H9 (cell line): Measurements from ENCODE around the gene ATP5PB. TPM values are rescaled to one million over a fixed set of nuclear protein-coding genes. Genes with fewer than 3 reads are reported as not detected.

Experiments
- DNase-seq: peaks from one replicate; pipeline ENCODE4 v3.0.0-alpha.2; 2017
- H2AFZ ChIP-seq: one replicate; pipeline ENCODE4 v1.6.1; 2013; ENCODE audit warnings: mild to moderate bottlenecking, low read length, control low read depth, moderate library complexity
- H2AK5ac ChIP-seq: 2 replicates; pipeline ENCODE4 v1.6.1; 2013; ENCODE audit warnings: low read length, control low read depth, mixed read lengths; ENCODE audit not compliant: insufficient read length
- H2BK120ac ChIP-seq: one replicate; pipeline ENCODE4 v1.6.1; 2013; ENCODE audit warnings: low read depth, mild to moderate bottlenecking, low read length, control low read depth, inconsistent platforms; ENCODE audit not compliant: poor library complexity, severe bottlenecking
- H2BK12ac ChIP-seq: 2 replicates; pipeline ENCODE4 v1.6.1; 2013; ENCODE audit warnings: low read length, control low read depth, mixed read lengths, low read depth; ENCODE audit not compliant: insufficient read length
- H2BK15ac ChIP-seq: 2 replicates; pipeline ENCODE4 v1.6.1; 2013; ENCODE audit warnings: low read depth, low read length, control low read depth
- H2BK20ac ChIP-seq: one replicate; pipeline ENCODE4 v1.6.1; 2013; ENCODE audit warnings: low read depth, mild to moderate bottlenecking, low read length, control low read depth, inconsistent platforms; ENCODE audit not compliant: poor library complexity, severe bottlenecking
- H2BK5ac ChIP-seq: 2 replicates; pipeline ENCODE4 v1.6.1; 2013; ENCODE audit warnings: low read length, control low read depth, mixed read lengths; ENCODE audit not compliant: insufficient read length
- H3K14ac ChIP-seq: 2 replicates; pipeline ENCODE4 v1.6.1; 2013; ENCODE audit warnings: low read length, control low read depth; ENCODE audit not compliant: insufficient read depth
- H3K18ac ChIP-seq: 2 replicates; pipeline ENCODE4 v1.6.1; 2013; ENCODE audit warnings: low read depth, mild to moderate bottlenecking, mixed read lengths, low read length, control low read depth; ENCODE audit not compliant: insufficient read length
- H3K23ac ChIP-seq: 2 replicates; pipeline ENCODE4 v1.6.1; 2013; ENCODE audit warnings: low read length, control low read depth, mixed read lengths, low read depth; ENCODE audit not compliant: insufficient read length
- H3K23me2 ChIP-seq: 2 replicates; pipeline ENCODE4 v1.6.1; 2013; ENCODE audit warnings: low read depth, mild to moderate bottlenecking, mixed read lengths, low read length, control low read depth; ENCODE audit not compliant: insufficient read length, poor library complexity, severe bottlenecking
- H3K27ac ChIP-seq: 2 replicates; pipeline ENCODE4 v1.5.1; 2013; ENCODE audit warnings: low read length, control low read depth, mixed read lengths, low read depth; ENCODE audit not compliant: insufficient read length
- H3K27me3 ChIP-seq: 2 replicates; pipeline ENCODE4 v1.6.1; 2013; ENCODE audit warnings: low read length, control low read depth, inconsistent platforms; ENCODE audit not compliant: insufficient read depth
- H3K4ac ChIP-seq: 2 replicates; pipeline ENCODE4 v1.6.1; 2013; ENCODE audit warnings: low read depth, mild to moderate bottlenecking, control low read depth, inconsistent platforms, low read length, moderate library complexity
- H3K4me1 ChIP-seq: 2 replicates; pipeline ENCODE4 v1.6.1; 2013; ENCODE audit warnings: low read length, control low read depth, inconsistent platforms; ENCODE audit not compliant: insufficient read depth
- H3K4me2 ChIP-seq: 2 replicates; pipeline ENCODE4 v1.6.1; 2013; ENCODE audit warnings: low read length, control low read depth, mixed read lengths; ENCODE audit not compliant: insufficient read length, insufficient read depth
- H3K56ac ChIP-seq: 2 replicates; pipeline ENCODE4 v1.6.1; 2013; ENCODE audit warnings: low read depth, mild to moderate bottlenecking, mixed read lengths, low read length, control low read depth; ENCODE audit not compliant: insufficient read length
- H3K79me1 ChIP-seq: 2 replicates; pipeline ENCODE4 v1.6.1; 2013; ENCODE audit warnings: low read depth, mild to moderate bottlenecking, moderate library complexity, low read length, control low read depth, inconsistent platforms; ENCODE audit not compliant: insufficient read depth, poor library complexity, severe bottlenecking
- H3K79me2 ChIP-seq: 2 replicates; pipeline ENCODE4 v1.6.1; 2013; ENCODE audit warnings: low read length, control low read depth, inconsistent platforms; ENCODE audit not compliant: insufficient read depth
- H3K9ac ChIP-seq: 2 replicates; pipeline ENCODE4 v1.6.1; 2013; ENCODE audit warnings: low read length, control low read depth, mixed read lengths; ENCODE audit not compliant: insufficient read length; ENCODE audit errors: extremely low read depth
- H3K9me3 ChIP-seq: one replicate; pipeline ENCODE4 v1.6.1; 2013; ENCODE audit warnings: low read depth, low read length, inconsistent platforms; ENCODE audit not compliant: control insufficient read depth
- H3T11ph ChIP-seq: one replicate; pipeline ENCODE4 v1.6.1; 2013; ENCODE audit warnings: mild to moderate bottlenecking, low read length, control low read depth, inconsistent platforms
- H4K20me1 ChIP-seq: one replicate; pipeline ENCODE4 v1.6.1; 2013; ENCODE audit not compliant: control insufficient read depth, insufficient read length, insufficient read depth
- H4K5ac ChIP-seq: 2 replicates; pipeline ENCODE4 v1.6.1; 2013; ENCODE audit warnings: low read depth, mild to moderate bottlenecking, mixed read lengths, low read length, control low read depth; ENCODE audit not compliant: insufficient read length
- H4K8ac ChIP-seq: replicated peaks from 2 replicates; pipeline ENCODE4 v1.6.1; 2013; ENCODE audit warnings: low read length, control low read depth, mixed read lengths, low read depth; ENCODE audit not compliant: insufficient read length
- H4K91ac ChIP-seq: 2 replicates; pipeline ENCODE4 v1.6.1; 2013; ENCODE audit warnings: low read depth, mild to moderate bottlenecking, moderate library complexity, mixed read lengths, low read length, control low read depth; ENCODE audit not compliant: insufficient read length
- H3K27ac Mint-ChIP-seq, 3 experiments: 2 replicates in 2 of 3; 3 replicates in 1 of 3; pipeline ENCODE4 v1.8.0; 2020 to 2021; ENCODE audit warnings: mixed read lengths in 3 of 3, mild to moderate bottlenecking in 1 of 3, moderate library complexity in 1 of 3
- H3K27me3 Mint-ChIP-seq: 2 replicates; pipeline ENCODE4 v1.8.0; 2021; ENCODE audit warnings: low read depth, mild to moderate bottlenecking, moderate library complexity, mixed read lengths
- H3K36me3 Mint-ChIP-seq, 3 experiments: 2 replicates in 2 of 3; 3 replicates in 1 of 3; pipeline ENCODE4 v1.8.0; 2020 to 2021; ENCODE audit warnings: low read depth in 3 of 3, mixed read lengths in 3 of 3; ENCODE audit not compliant: insufficient read depth in 1 of 3
- H3K4me1 Mint-ChIP-seq, 2 experiments: 2 replicates each; pipeline ENCODE4 v1.8.0; 2020; ENCODE audit warnings: mixed read lengths in 2 of 2
- H3K4me3 Mint-ChIP-seq, 2 experiments: 2 replicates in 1 of 2; 3 replicates in 1 of 2; pipeline ENCODE4 v1.8.0; 2020 to 2021; ENCODE audit warnings: mild to moderate bottlenecking in 2 of 2, mixed read lengths in 2 of 2, moderate library complexity in 1 of 2
- H3K9me3 Mint-ChIP-seq, 2 experiments: 2 replicates in 1 of 2; 3 replicates in 1 of 2; pipeline ENCODE4 v1.8.0; 2020; ENCODE audit warnings: mild to moderate bottlenecking in 2 of 2, mixed read lengths in 2 of 2, moderate library complexity in 1 of 2
- CTCF ChIP-seq: fragments of 200-600 bp; sonication (generic); conservative IDR thresholded peaks from 3 replicates; pipeline ENCODE4 v1.8.0; 2021; ENCODE audit warnings: antibody characterized with exemption, mild to moderate bottlenecking
- total RNA-seq: library from RNA; stranded (reverse); gene quantifications from 2 replicates; pipeline ENCODE4 v1.2.1, GENCODE V29; 2021

The ATP5PB gene
- total RNA-seq, 1 experiment from 2014 or later = 250 TPM

- H3T11ph ChIP-seq = no peak overlapping the region
- DNase-seq = no peak
- H3K27me3 Mint-ChIP-seq = no peaks in the 10 kb centered on the region; the same call in 1 of the 2 replicates
Observed at GRCh38 chr1:111476214-111476613, 26.9 kb downstream of the ATP5PB start.

More at GRCh38 chr1:111476214-111476613, 26.9 kb downstream of the ATP5PB start:
- H2BK5ac ChIP-seq = no peak overlapping the region
- H2BK15ac ChIP-seq = no peak overlapping the region
- no peaks in the 10 kb centered on the region for H3K4me1 Mint-ChIP-seq
- H4K20me1 ChIP-seq = no peaks in the 10 kb centered on the region
- no peak overlapping the region for H2BK20ac ChIP-seq
- no peaks in the 10 kb centered on the region for H3K27me3 ChIP-seq
- no peak overlapping the region for H2BK120ac ChIP-seq
- no peak overlapping the region for H2AK5ac ChIP-seq
- no peaks in the 10 kb centered on the region for H3K23me2 ChIP-seq
- H3K9me3 Mint-ChIP-seq = no peaks in the 10 kb centered on the region
- H3K23ac ChIP-seq = no peak overlapping the region
- H3K56ac ChIP-seq = no peak overlapping the region
- no peak overlapping the region for H2AFZ ChIP-seq
- no peaks in the 10 kb centered on the region for H3K79me2 ChIP-seq
- no peak overlapping the region for H4K91ac ChIP-seq
- H4K8ac ChIP-seq = no peak overlapping the region
- H3K4me1 ChIP-seq = no peaks in the 10 kb centered on the region
- no peak overlapping the region for H3K4ac ChIP-seq
- no peak overlapping the region for H3K27ac Mint-ChIP-seq
- H3K27ac ChIP-seq = no peak overlapping the region
- H3K9ac ChIP-seq = no peak overlapping the region
- H3K4me2 ChIP-seq = no peak overlapping the region
- no peak for TF ChIP-seq CTCF
- no peak overlapping the region for H3K18ac ChIP-seq
- no peaks in the 10 kb centered on the region for H3K9me3 ChIP-seq
- no peaks in the 10 kb centered on the region for H3K79me1 ChIP-seq
- H3K4me3 Mint-ChIP-seq = no peak overlapping the region
- H3K36me3 Mint-ChIP-seq = no peaks in the 10 kb centered on the region; a peak in 1 of 7 replicates
- H3K14ac ChIP-seq = no peak overlapping the region
- no peak overlapping the region for H4K5ac ChIP-seq
- H2BK12ac ChIP-seq = no peak overlapping the region
